C4-2B (cell line): Measurements from ENCODE around the gene SRC.

Experiments used
- H3K27ac ChIP-seq: fragments of 450-650 bp; 2 replicates; pipeline ENCODE4 v1.5.1; 2017
- CTCF ChIP-seq: fragments of 450-650 bp; conservative IDR thresholded peaks from 2 replicates; pipeline ENCODE4 v1.5.1; 2017; ENCODE audit warnings: mild to moderate bottlenecking
- ZFX ChIP-seq: fragments of 450-650 bp; IDR thresholded peaks from 2 replicates; pipeline ENCODE4 v1.6.1; 2017

SRC gene

DNA sequence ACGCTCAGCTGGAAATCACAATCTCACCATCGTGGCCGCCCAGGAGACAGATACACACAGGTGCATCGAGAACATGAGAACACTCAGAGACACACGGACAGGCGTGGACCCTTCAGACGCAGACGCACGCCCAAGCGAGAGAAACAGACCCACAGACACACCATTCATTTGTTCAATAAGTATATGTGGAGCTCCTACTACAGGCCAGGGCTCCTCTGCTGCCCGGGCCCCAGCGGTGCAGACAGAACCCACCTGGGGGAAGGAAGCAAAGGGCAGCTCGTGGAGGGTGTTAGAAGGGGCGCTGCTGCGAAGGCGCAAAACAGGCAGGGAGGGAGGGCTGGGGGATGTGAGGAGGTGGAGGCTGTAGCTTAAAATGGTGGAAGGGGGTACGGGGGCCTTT is 39.2 kb downstream of the SRC start:
- H3K27ac ChIP-seq, result no peak overlapping the region

GRCh38 chr20:37385659-37386504 is 39.9 kb downstream of the SRC start:
- TF ChIP-seq CTCF (no peak), ZFX (no peak)
- no peak overlapping the region for H3K27ac ChIP-seq

More for the DNA sequence above, 39.2 kb downstream of the SRC start:
- TF ChIP-seq CTCF (no peak), ZFX (no peak)

DNA sequence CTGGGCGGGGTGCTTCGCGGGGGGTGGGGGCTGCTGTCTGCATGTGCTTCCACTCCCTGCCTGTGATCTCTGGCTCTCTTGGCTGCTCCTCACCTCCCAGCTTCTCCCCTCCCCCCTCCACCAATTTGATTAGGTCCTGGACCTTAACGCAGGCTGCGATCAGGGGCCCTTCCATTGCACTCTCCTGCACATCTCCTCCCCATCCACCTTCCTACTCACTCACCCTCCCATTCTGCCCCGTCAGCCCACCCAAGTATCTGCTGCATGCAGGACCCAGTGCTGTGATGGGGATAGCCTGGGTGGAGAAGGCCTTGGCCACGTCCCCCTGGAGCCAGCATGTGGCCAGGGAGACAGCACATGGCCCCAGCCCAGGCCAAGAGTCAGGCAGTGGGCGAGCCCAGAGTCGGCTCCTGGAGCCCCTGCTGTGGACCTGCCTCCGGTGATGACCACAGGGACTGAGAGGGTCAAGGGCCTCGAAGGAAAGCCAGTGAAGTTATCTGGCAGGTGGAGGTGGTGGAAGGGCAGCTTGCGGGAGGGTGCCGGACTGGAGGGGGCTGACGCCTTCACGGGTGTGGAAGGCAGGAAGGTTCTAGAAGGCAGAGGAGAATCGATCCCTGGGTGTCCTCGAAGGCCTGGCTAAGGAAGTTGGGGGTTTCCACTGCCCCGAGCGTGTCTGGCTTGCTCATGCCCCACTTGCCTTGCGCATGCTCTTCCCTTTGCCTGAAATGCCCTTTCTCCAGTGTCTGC is 40.7 kb downstream of the SRC start:
- H3K27ac ChIP-seq, result no peak overlapping the region
- TF ChIP-seq ZFX (no peak), CTCF (no peak)

DNA sequence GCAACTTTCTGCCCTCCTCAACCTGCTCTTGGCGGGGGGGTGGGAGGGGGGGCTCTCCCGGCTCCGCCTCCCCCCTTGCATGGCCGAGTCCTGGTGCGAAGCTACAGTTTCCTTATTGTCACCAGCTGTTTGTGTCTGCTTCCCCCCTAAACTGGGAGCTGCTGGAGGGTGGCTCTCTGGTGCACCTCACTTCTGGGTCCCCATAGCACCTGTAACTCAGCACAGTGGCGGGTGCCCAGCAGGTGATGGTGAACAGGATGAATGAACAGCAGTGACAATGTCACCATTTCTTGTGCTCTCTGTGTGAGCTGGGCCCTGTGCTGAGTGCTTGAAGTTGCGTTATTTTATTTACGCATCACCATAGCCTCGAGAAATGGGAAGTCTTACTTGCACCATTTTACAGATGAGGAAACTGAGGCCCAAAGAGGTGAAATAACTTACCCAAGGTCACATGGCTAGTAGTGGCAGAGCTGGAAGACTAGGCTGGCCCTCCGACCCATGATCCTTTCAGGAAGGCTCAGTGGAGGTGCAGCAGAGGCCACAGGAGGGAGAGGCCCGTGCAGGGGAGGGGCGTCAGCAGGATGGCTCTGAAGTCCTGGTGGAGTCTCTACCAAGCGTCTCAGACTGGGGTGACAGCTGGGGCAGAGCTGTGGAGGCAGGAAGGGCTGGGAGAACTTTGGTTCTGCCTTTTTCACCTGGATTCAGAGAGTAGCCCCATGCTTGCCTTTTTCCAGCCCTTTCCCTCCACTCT is 41.8 kb downstream of the SRC start:
- TF ChIP-seq ZFX (no peak), CTCF (no peak)
- no peak overlapping the region for H3K27ac ChIP-seq

DNA sequence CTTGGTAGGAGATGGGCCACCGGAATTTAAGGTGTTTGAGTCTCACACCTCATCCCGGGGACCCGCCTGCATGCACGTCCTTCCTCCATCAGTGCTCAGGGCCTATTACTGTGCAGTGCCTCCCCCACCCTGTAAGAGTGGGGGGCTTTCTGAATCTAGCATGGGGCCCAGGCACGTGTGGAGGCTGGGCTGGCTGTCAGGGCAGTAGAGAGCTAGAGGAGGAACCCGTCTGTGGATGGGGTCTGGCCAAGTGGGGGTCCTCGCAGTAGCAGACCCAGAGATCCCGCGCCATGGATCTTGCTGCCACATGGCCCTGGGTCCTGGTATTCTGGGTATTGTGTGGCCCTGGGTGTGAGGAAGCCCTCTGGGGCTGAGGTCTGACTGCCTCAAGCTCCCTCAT is 42.9 kb downstream of the SRC start:
- H3K27ac ChIP-seq, result no peak overlapping the region
- no peak for TF ChIP-seq CTCF
- no peak for TF ChIP-seq ZFX

- H3K27ac ChIP-seq, result no peak overlapping the region
- no peak for TF ChIP-seq CTCF
- TF ChIP-seq ZFX, result no peak
These were observed 43.4 kb downstream of the SRC start for GRCh38 chr20:37389241-37389747.

GRCh38 chr20:37389844-37390275 is 43.9 kb downstream of the SRC start:
- no peak; the same call in 1 of the 2 replicates for TF ChIP-seq CTCF
- H3K27ac ChIP-seq, result no peak overlapping the region
